ENCODE data around the gene ADM2.

GRCh38 chr22:50455201-50455600 is 26.1 kb upstream of the ADM2 start:
- TF ChIP-seq, protein P1, sequence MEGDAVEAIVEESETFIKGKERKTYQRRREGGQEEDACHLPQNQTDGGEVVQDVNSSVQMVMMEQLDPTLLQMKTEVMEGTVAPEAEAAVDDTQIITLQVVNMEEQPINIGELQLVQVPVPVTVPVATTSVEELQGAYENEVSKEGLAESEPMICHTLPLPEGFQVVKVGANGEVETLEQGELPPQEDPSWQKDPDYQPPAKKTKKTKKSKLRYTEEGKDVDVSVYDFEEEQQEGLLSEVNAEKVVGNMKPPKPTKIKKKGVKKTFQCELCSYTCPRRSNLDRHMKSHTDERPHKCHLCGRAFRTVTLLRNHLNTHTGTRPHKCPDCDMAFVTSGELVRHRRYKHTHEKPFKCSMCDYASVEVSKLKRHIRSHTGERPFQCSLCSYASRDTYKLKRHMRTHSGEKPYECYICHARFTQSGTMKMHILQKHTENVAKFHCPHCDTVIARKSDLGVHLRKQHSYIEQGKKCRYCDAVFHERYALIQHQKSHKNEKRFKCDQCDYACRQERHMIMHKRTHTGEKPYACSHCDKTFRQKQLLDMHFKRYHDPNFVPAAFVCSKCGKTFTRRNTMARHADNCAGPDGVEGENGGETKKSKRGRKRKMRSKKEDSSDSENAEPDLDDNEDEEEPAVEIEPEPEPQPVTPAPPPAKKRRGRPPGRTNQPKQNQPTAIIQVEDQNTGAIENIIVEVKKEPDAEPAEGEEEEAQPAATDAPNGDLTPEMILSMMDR (IDR thresholded peaks at IDR 0.05): no peak
- TF ChIP-seq NR1H2 (CRISPR knock-in tag; IDR thresholded peaks at IDR 0.05): no peak
- no peak for TF ChIP-seq CREB1 (CRISPR knock-in tag; IDR thresholded peaks at IDR 0.05)
- TF ChIP-seq, protein P2, sequence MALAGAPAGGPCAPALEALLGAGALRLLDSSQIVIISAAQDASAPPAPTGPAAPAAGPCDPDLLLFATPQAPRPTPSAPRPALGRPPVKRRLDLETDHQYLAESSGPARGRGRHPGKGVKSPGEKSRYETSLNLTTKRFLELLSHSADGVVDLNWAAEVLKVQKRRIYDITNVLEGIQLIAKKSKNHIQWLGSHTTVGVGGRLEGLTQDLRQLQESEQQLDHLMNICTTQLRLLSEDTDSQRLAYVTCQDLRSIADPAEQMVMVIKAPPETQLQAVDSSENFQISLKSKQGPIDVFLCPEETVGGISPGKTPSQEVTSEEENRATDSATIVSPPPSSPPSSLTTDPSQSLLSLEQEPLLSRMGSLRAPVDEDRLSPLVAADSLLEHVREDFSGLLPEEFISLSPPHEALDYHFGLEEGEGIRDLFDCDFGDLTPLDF (CRISPR knock-in tag; IDR thresholded peaks at IDR 0.05): no peak
- TF ChIP-seq ZNF263 (CRISPR knock-in tag; IDR thresholded peaks at IDR 0.05; ENCODE audit: low read depth): no peak
- TF ChIP-seq, protein P3, sequence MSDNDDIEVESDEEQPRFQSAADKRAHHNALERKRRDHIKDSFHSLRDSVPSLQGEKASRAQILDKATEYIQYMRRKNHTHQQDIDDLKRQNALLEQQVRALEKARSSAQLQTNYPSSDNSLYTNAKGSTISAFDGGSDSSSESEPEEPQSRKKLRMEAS (CRISPR knock-in tag; IDR thresholded peaks at IDR 0.05): no peak
